Left lobe of liver (tissue), 2 donors: Measurements from ENCODE around the gene PTPN20. TPM values are rescaled to one million over a fixed set of nuclear protein-coding genes. Genes with fewer than 3 reads are reported as not detected.
"Not testable (repeated sequence)": the region's sequence is repeated elsewhere in the genome, so short reads cannot be mapped to it uniquely, and the experiment has no call there.

Experiments
- ATAC-seq: fragments of 200-7000 bp; cut with Tn5 transposase; one replicate; pipeline ENCODE4 v1.9.1; 2020; ENCODE audit warnings: mild to moderate bottlenecking, moderate library complexity
- DNase-seq: peaks from one replicate; pipeline ENCODE4 v3.0.0-alpha.2; 2020; ENCODE audit warnings: low spot score
- total RNA-seq: library from RNA; stranded (reverse); gene quantifications from one replicate; pipeline ENCODE4 v1.2.1, GENCODE V29; 2021
- donor health status: DM: no; HTN: no; CAD: no; lungs with moderate emphysema.
- donor health status: DM: no; HTN: yes; CAD: no.

PTPN20 gene
- total RNA-seq = 0.08 TPM

- peak; percentile 58 for ATAC-seq
- DNase-seq = peak; percentile 42
Observed at GRCh38 chr10:46911144-46911876, at the start of gene PTPN20. TSS of gene PTPN20 (plus strand) at chr10:46911428. CDS start at chr10:46932500, 21,072 bp downstream.

GRCh38 chr10:46869716-46870115, 41.5 kb upstream of the PTPN20 start:
- DNase-seq, ATAC-seq: not testable (repeated sequence)

- ATAC-seq, DNase-seq: not testable (repeated sequence)
Observed at GRCh38 chr10:46871583-46871982, 39.6 kb upstream of the PTPN20 start.

GRCh38 chr10:46875304-46875703, 35.9 kb upstream of the PTPN20 start:
- DNase-seq, ATAC-seq: not testable (repeated sequence)

- not testable (repeated sequence) for DNase-seq, ATAC-seq
Observed at GRCh38 chr10:46876773-46877172, 34.5 kb upstream of the PTPN20 start.

GRCh38 chr10:46878761-46879160, 32.5 kb upstream of the PTPN20 start:
- not testable (repeated sequence) for ATAC-seq, DNase-seq

- not testable (repeated sequence) for DNase-seq, ATAC-seq
Observed at GRCh38 chr10:46890813-46891611, 20.2 kb upstream of the PTPN20 start.

GRCh38 chr10:46896762-46897692, 14.2 kb upstream of the PTPN20 start:
- ATAC-seq, DNase-seq: not testable (repeated sequence)

- ATAC-seq, DNase-seq: not testable (repeated sequence)
Observed at GRCh38 chr10:46901247-46901646, 10.0 kb upstream of the PTPN20 start.

- not testable (repeated sequence) for ATAC-seq, DNase-seq
Observed at GRCh38 chr10:46903874-46904273, 7.4 kb upstream of the PTPN20 start.

- ATAC-seq, DNase-seq: not testable (repeated sequence)
Observed at GRCh38 chr10:46906359-46906758, 4.9 kb upstream of the PTPN20 start.

GRCh38 chr10:46907185-46908117, 3.8 kb upstream of the PTPN20 start:
- ATAC-seq, DNase-seq: not testable (repeated sequence)

- not testable (repeated sequence) for ATAC-seq, DNase-seq
Observed at GRCh38 chr10:46922498-46922897, 11.3 kb downstream of the PTPN20 start.

- not testable (repeated sequence) for DNase-seq, ATAC-seq
Observed at GRCh38 chr10:46925156-46925555, 13.9 kb downstream of the PTPN20 start.

- DNase-seq = not testable (repeated sequence)
- ATAC-seq = peak; percentile 39
Observed at GRCh38 chr10:46925853-46926252, 14.6 kb downstream of the PTPN20 start.

- not testable (repeated sequence) for DNase-seq
- ATAC-seq = peak; percentile 50
Observed at GRCh38 chr10:46928810-46929209, 17.6 kb downstream of the PTPN20 start.

GRCh38 chr10:46932383-46932782, 21.2 kb downstream of the PTPN20 start:
- ATAC-seq, DNase-seq: not testable (repeated sequence)

GRCh38 chr10:46941091-46941490, 29.9 kb downstream of the PTPN20 start:
- not testable (repeated sequence) for DNase-seq, ATAC-seq
